Endothelial cell of umbilical vein (primary cell): ENCODE data around the gene LMCD1. TPM values are rescaled to one million over a fixed set of nuclear protein-coding genes. Genes with fewer than 3 reads are reported as not detected.

Experiments used
- BruUV-seq: library from RNA; stranded (reverse); fragments of 400-500 nt; replicated peaks from 2 replicates; lab custom pipeline; 2021; lab: Mats Ljungman, UMichigan
- CTCF ChIA-PET: fragments of 300-600, 350-600 bp; sonication (Branson Sonifier 250); formaldehyde crosslinking; loops from one replicate; lab custom pipeline; 2021; ENCODE audit warnings: antibody characterized with exemption, inconsistent platforms; lab: Charles Lee
- POLR2A ChIA-PET: fragments of 300-600, 350-600 bp; sonication (Branson Sonifier 250); formaldehyde crosslinking; loops from one replicate; lab custom pipeline; 2021; ENCODE audit warnings: antibody characterized with exemption, inconsistent platforms; lab: Charles Lee
- DNase-seq: peaks from one replicate; pipeline ENCODE4 v3.0.0-alpha.2; 2011; ENCODE audit warnings: low read depth, low spot score
- FAIRE-seq: peaks from 2 replicates; lab custom pipeline; 2011; peaks lifted over from hg19 to GRCh38; lab: Jason Lieb, UNC
- H2AFZ ChIP-seq: 2 replicates; pipeline ENCODE4 v1.6.0; 2012; ENCODE audit warnings: low read depth, low read length, control low read depth, inconsistent platforms
- H3K27ac ChIP-seq: 2 replicates; pipeline ENCODE4 v1.5.1; 2011; ENCODE audit warnings: low read depth, mild to moderate bottlenecking, control low read depth, low read length, moderate library complexity; ENCODE audit not compliant: insufficient read depth
- H3K27me3 ChIP-seq, 2 experiments: 2 replicates each; pipeline versions ENCODE4 v1.6.0 to v1.6.1; 2011; ENCODE audit warnings: low read length in 2 of 2, mixed read lengths in 1 of 2; ENCODE audit not compliant: control insufficient read depth in 2 of 2, insufficient read depth in 2 of 2
- H3K36me3 ChIP-seq, 2 experiments: 2 replicates in 1 of 2; 3 replicates in 1 of 2; pipeline ENCODE4 v1.5.1; 2011; ENCODE audit warnings: low read length in 2 of 2, mild to moderate bottlenecking in 1 of 2, moderate library complexity in 1 of 2; ENCODE audit not compliant: control insufficient read depth in 2 of 2, insufficient read depth in 2 of 2; ENCODE audit errors: extremely low read depth in 1 of 2
- H3K4me1 ChIP-seq: 3 replicates; pipeline ENCODE4 v1.5.1; 2011; ENCODE audit warnings: mild to moderate bottlenecking, low read length; ENCODE audit not compliant: control insufficient read depth, insufficient read depth; ENCODE audit errors: extremely low read depth
- H3K4me2 ChIP-seq: 2 replicates; pipeline ENCODE4 v1.6.1; 2011; ENCODE audit warnings: low read length, control low read depth, mixed read lengths; ENCODE audit not compliant: insufficient read depth
- H3K4me3 ChIP-seq, 3 experiments: fragments of 200-600 bp in 1 of 3; sonication (generic), shearing (Covaris generic) in 1 of 3; replicated peaks in 1 of 3; 2 replicates each; pipeline ENCODE4 v1.5.1; 2011 to 2016; ENCODE audit warnings: control low read depth in 3 of 3, low read length in 3 of 3, mild to moderate bottlenecking in 2 of 3, inconsistent platforms in 1 of 3, low read depth in 1 of 3, moderate library complexity in 1 of 3; ENCODE audit not compliant: insufficient read depth in 1 of 3
- H3K79me2 ChIP-seq: 2 replicates; pipeline ENCODE4 v1.6.0; 2012; ENCODE audit warnings: low read length, inconsistent platforms; ENCODE audit not compliant: control insufficient read depth, insufficient read depth
- H3K9ac ChIP-seq: replicated peaks from 2 replicates; pipeline ENCODE3; 2011; ENCODE audit warnings: low read length, control low read depth; ENCODE audit not compliant: insufficient read depth; ENCODE audit errors: extremely low read depth
- H3K9me1 ChIP-seq: replicated peaks from 3 replicates; pipeline ENCODE4 v1.6.0; 2011; ENCODE audit warnings: mild to moderate bottlenecking, low read length; ENCODE audit not compliant: control insufficient read depth, insufficient read depth; ENCODE audit errors: extremely low read depth
- H3K9me3 ChIP-seq: replicated peaks from 2 replicates; pipeline ENCODE4 v1.5.1; 2012; ENCODE audit warnings: low read length, inconsistent platforms; ENCODE audit not compliant: control insufficient read depth, insufficient read depth
- H4K20me1 ChIP-seq: replicated peaks from 2 replicates; pipeline ENCODE3; 2011; ENCODE audit warnings: mild to moderate bottlenecking, low read length; ENCODE audit not compliant: control insufficient read depth, insufficient read depth; ENCODE audit errors: extremely low read depth
- POLR2A ChIP-seq: IDR thresholded peaks from 2 replicates; pipeline ENCODE4 v1.6.1; 2012; ENCODE audit warnings: low read depth, mild to moderate bottlenecking, control low read depth, low read length
- dilution Hi-C: fragments of 300-500 bp; cut with MboI; formaldehyde crosslinking; loops from one replicate; pipeline ENCODE4 v1.15.0; 2019; ENCODE audit warnings: low sequenced_read_pairs; ENCODE audit not compliant: extremely low pct_ligation_motif_present
- intact Hi-C: fragments of 100-400 bp; cut with micrococcal nuclease; formaldehyde crosslinking; loops from one replicate; pipeline ENCODE4 v1.10.0; 2022
- polyA plus RNA-seq, 4 experiments: library from polyadenylated mRNA; depleted of rRNA in 3 of 4; stranded (reverse) in 3 of 4; unstranded in 1 of 4; fragments of >200 nt; gene quantifications; 2 replicates each; pipeline versions ENCODE4 v1.2.1 to v1.2.3, GENCODE V29; 2011 to 2012; ENCODE audit warnings: missing spikeins in 1 of 4
- total RNA-seq: library from RNA; stranded (reverse); gene quantifications from 2 replicates; pipeline ENCODE4 v1.2.3, GENCODE V29; 2021
- TF ChIP-seq, protein P1 (sequence below), 2 donors: IDR thresholded peaks; 1 replicate in 1 of 2; 2 replicates in 1 of 2; pipeline ENCODE4 v1.5.1; 2011; ENCODE audit warnings: low read length in 2 of 2, mild to moderate bottlenecking in 2 of 2, moderate library complexity in 2 of 2, control low read depth in 1 of 2, inconsistent platforms in 1 of 2, low read depth in 1 of 2; ENCODE audit not compliant: insufficient read depth in 1 of 2; ENCODE audit errors: extremely low read depth in 1 of 2

LMCD1 gene
- total and polyA plus RNA-seq, 2 donors (not counting 3 experiments of a cell fraction or from before 2014, with no cell fraction given), result 7.6 to 14.5 TPM

DNA sequence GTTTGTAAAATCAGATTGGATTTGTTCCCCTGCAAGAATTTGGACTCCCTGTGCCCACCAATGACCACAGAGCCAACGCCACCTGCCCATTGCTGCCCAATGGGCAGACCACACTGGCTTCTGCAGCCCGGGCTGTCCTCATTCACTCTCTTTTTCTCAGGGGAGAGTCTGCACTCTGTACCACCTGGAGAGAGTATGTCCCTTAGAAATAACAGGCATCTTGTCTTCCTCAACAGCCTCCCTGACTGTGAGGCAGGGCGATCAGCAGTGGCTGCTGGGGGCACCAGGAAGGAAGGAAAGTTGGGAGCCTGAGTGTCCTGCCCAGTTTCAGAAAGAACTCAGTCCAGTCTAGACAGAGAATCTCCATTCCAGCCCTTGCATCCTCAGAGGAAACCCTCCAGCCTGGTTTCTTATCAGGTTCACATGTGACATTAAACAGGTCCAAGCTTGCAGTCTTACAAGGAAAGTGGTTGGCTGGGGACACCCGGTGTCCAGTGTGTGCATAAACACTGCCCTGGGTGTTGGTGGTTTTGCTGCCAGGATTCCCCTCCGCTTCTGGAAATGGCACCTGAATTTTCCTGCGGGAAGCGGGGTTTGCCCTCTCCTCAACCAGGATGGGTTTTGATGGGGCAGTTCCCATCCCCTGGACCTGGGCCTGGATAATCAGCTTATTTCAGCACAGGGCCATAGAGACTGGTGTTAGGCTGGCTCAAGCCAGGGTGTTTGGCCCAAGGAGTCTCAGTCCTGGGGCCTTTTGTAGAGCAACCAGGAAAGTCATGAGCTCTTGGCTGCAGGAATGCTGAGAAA lies 105.8 kb downstream of the LMCD1 start:
- BruUV-seq, result no TSS peak
- H3K9ac ChIP-seq, result no peak overlapping the region
- intact Hi-C loops (loop anchor here (1.0 to 2.0 kb wide), 3 partner anchors 16 to 283 kb away; no protein-coding TSS in a partner anchor), dilution Hi-C loops (no loop called here)
- no peaks in the 10 kb centered on the region for H3K9me3 ChIP-seq
- H2AFZ ChIP-seq, result no peak overlapping the region
- peaks cover 0 to 2% of the 10 kb centered on the region in 2 experiments for H3K27me3 ChIP-seq
- no peaks in the 10 kb centered on the region for H3K79me2 ChIP-seq
- DNase-seq, result peak; percentile 78
- no peak overlapping the region for H3K4me3 ChIP-seq
- ChIA-PET CTCF (interaction anchor here (0.7 to 4.1 kb wide), 14 partner anchors 13 to 368 kb away, joined by 3 to 78 read pairs (median 5); partner anchors contain the start of gene LMCD1), POLR2A (no interaction called here)
- H3K4me2 ChIP-seq, result no peak overlapping the region
- H3K4me1 ChIP-seq, result no peaks in the 10 kb centered on the region
- TF ChIP-seq, protein P1, sequence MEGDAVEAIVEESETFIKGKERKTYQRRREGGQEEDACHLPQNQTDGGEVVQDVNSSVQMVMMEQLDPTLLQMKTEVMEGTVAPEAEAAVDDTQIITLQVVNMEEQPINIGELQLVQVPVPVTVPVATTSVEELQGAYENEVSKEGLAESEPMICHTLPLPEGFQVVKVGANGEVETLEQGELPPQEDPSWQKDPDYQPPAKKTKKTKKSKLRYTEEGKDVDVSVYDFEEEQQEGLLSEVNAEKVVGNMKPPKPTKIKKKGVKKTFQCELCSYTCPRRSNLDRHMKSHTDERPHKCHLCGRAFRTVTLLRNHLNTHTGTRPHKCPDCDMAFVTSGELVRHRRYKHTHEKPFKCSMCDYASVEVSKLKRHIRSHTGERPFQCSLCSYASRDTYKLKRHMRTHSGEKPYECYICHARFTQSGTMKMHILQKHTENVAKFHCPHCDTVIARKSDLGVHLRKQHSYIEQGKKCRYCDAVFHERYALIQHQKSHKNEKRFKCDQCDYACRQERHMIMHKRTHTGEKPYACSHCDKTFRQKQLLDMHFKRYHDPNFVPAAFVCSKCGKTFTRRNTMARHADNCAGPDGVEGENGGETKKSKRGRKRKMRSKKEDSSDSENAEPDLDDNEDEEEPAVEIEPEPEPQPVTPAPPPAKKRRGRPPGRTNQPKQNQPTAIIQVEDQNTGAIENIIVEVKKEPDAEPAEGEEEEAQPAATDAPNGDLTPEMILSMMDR (IDR thresholded peaks at IDR 0.05; ENCODE audit: extremely low read depth in 1 of 2, insufficient read depth in 1 of 2, low read depth in 1 of 2, low read length in 2 of 2), result peak; percentile 54 to 79
- no peak for TF ChIP-seq POLR2A
- no peaks in the 10 kb centered on the region for H3K36me3 ChIP-seq
- H4K20me1 ChIP-seq, result no peaks in the 10 kb centered on the region
- no peak overlapping the region for H3K27ac ChIP-seq
- FAIRE-seq, result peak; percentile 26
- H3K9me1 ChIP-seq, result no peaks in the 10 kb centered on the region
